Activated CD4-positive, alpha-beta T cell treated with anti-CD3 and anti-CD28 coated beads, Interleukin-2, Interleukin-4, amounts not matched to agents 100 ng/mL and 50 ng/mL, durations not matched to agents 16 hours and 8 hours (primary cell): ENCODE measurements around the gene CX3CR1.

Experiments
- DNase-seq: peaks from one replicate; pipeline ENCODE4 v3.0.0-alpha.2; 2020; ENCODE audit warnings: low spot score

The CX3CR1 gene

GRCh38 chr3:39291903-39292329, 12.1 kb upstream of the CX3CR1 start:
- DNase-seq: peak; percentile 80

- no peak for DNase-seq
Measured at GRCh38 chr3:39290255-39290654, 10.4 kb upstream of the CX3CR1 start.

- no peak for DNase-seq
Measured at GRCh38 chr3:39289107-39289506, 9.3 kb upstream of the CX3CR1 start.

DNA sequence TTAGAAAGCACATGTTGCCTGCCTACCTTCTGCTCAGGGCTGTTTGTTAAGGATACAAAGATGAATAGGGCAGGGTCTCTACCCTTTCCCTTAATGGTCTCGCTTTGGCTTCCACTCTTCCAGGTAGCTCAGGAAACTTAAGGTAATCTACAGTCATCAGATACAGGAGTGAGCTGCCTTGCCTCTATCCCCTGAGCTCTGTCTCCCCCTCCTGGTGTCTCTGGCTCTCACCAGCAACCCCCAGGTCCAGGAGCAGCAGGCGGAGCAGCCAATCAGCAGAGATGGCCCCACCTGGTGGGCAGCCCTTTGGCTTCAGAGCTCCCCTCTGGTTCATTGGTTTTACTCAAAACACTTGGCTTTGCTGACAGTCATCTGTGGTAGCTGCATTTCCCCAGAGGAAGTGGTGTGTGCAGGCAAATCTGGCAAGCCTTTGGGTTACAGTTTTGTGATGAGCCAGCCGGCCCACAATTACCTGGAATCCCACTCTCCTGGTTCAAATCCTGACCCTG, 8.5 kb upstream of the CX3CR1 start:
- peak; percentile 87 for DNase-seq

DNA sequence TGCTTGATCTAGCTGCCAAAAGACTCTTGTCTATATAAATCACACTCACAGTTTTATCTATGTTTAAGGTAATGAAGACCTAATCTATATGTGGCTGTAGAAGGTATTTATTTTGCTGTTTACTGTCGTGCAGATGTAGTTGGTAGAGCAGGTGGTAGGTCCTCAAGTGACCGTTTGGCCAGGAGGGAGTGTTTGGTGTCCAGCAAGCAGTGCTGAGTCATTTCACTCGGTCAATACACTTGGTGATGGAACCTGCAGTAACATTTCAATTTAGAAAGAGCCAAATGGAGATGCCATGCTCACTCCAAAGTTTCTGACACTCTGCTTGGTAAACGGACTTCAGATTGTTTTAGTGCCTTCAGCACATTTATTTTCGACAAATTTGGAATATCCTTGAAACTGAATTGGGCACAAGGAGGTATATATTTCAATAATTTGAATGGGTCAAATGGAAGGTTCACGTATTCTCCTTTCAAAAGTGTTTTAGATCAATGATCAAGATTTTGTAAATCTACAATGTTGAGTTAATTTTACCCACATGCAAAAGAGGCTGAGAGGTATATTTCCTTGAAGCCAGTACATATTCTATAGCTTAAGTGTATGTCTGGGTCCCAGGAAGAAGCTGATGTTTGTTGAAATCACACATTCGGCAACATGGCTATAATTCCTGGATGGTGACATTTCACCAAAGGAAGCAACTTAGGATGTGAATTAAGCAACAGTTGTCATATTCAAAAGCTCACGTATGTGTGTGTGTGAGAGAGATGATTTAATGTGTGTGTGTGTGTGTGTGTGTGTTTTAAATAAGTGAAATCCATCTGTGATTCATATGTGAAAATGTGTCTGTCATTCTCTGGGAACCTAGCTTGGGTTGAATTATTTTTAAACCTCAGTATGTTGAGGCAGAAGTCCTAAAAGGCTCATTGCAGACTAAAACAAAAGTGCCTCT, 7.7 kb upstream of the CX3CR1 start:
- no peak for DNase-seq

GRCh38 chr3:39286771-39287170, 6.9 kb upstream of the CX3CR1 start:
- no peak for DNase-seq

DNA sequence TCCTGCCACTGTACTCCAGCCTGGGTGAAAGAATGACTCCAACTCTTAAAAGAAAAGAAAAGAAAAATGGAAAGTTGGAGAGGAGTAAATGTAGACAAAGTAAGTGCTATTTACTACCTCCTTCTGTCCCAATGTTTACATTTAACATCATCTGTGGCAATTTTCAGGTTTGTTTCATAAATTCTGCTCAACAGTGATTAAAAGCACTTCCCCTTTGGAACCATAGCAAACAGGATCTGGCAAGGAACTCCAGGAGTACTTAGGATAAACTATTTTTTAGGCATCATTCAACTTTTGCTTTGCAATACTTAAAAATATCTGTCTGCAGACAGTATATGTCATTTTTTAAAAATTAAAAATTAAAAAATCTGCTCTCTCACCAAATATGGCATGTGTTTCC, 5.5 kb upstream of the CX3CR1 start:
- no peak for DNase-seq

DNA sequence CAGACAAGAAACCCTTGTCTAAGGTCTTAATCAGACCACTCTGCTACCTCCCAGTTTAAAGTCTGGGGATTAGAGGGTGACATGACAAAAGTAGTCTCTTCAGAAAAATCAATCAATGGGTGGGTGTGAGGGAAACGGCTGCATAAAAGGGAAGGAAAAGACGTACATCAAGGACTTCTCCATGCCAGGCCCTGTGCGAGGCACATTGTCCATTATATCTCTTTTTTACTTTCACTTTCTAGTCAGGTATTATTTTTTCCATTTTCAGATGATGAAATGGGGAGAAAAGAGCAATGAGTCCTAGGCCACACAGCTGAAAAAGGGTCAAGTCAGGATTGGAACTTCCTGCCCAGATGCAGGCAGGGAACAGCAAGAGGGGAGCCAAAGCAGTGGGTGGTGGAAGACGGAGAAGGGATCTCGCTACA, 4.6 kb upstream of the CX3CR1 start:
- no peak for DNase-seq

DNA sequence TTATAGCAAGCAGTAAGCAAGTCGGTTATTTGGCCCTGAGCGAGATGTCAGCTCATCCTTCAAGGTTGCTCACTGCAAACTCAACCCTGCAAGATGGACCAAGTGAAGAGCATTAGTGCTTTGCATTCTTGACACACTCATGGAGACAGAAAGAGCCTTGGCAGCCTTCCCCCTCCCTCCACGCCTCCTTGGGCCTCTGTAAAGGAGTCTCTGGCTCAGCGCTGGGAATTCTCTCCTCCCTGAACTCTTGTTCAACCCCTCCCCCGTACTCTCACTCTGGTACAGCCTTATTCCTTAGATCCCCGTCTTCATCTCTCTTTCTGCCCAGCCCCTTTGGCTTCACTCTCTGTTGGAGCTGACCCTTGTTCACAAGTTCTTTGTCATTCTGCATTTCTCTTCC, 2.2 kb upstream of the CX3CR1 start:
- DNase-seq: no peak

DNA sequence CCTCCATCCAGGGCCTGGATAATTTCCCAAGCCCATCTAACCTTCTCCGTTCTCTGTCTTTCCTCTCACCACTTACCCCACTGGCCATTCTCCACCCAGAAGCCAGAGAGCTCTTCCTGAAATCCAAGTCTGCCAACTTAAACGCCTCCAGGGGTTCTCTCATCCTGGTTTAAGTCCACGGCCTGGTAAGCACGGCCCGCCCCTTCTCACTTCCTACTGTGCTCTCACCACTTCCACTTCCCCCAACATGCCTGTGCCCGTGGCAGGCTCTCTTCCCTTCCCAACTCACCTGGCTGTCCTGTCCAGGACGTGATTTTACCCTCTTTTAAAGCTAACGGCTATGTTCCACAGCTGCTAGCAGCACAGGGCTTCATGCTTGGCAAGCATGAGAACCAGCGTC, 1.7 kb upstream of the CX3CR1 start:
- no peak for DNase-seq

DNA sequence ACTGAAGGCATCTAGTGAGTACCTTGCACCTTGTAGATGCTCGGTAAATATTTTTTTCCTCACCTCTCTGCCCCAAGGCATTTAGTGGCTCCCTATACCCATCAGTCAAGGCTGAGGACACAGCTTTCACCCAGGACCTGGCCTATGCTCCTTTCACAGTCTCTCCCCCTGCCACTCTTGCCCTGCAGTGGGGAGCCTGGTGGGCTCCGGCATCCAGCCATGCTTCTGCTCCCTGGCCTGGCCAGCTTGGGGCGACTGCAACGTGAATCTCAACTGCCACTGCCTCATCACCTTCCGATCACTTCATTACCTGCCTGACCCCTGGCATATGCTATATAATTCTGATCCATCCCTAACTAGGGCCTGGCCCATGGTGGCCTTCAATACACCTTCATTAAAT, 735 bp upstream of the CX3CR1 start:
- no peak for DNase-seq

DNA sequence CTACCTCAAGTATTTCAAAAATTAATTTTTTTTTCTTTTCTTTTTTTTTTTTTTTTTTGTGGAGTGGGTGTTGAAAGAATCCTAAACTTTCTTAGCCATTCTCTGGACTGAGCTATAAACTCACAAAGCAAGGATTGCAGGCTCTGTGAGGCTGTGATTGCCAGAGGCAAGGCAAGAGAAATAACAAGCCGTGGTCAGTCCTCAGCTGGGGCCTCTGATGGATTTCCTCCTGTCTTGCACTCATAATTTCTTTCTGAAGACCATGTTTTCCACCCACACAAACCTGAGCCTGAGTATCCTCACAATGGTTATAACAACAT, 1.3 kb downstream of the CX3CR1 start:
- DNase-seq: no peak

DNA sequence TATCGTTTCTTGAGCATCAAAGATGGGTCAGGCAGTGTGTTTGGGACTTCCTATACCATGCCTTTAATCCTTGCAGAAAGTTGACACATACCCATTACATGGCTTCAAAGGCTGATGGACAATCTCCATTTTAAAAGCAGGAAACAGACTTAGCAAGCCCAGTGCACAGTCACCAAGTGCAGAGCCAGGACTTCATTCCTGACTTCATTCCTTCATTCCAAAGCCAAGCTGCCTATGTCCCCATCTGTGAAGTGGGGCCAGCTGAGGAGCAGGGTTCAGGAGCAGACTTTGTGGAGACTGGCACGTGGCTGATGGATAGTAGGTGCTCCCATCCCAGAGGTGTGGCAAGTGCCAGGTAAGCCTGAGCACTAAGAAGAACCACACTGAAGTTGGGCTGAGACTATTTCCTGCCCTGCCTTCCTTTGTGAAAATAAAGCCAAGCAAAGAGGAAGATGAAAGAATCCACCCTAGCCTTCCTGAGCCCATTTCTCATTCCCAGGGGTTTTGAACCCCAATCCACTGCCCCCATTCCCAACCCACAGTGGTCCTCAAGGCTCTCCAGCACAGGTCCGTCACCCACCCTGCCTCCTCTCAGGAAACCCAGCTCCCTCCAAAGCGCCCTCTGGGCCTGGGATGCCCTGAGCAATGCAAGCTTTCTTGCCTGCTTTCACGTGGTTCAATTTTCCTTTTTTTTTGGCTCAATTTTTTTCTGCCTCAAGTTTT, 1.8 kb downstream of the CX3CR1 start:
- no peak for DNase-seq

- no peak for DNase-seq
Measured at GRCh38 chr3:39276746-39277145, 3.1 kb downstream of the CX3CR1 start.

GRCh38 chr3:39275963-39276593, 3.8 kb downstream of the CX3CR1 start:
- DNase-seq: no peak

- DNase-seq: no peak
Measured at GRCh38 chr3:39275052-39275451, 4.8 kb downstream of the CX3CR1 start.

GRCh38 chr3:39273119-39273518, 6.7 kb downstream of the CX3CR1 start:
- DNase-seq: no peak

DNA sequence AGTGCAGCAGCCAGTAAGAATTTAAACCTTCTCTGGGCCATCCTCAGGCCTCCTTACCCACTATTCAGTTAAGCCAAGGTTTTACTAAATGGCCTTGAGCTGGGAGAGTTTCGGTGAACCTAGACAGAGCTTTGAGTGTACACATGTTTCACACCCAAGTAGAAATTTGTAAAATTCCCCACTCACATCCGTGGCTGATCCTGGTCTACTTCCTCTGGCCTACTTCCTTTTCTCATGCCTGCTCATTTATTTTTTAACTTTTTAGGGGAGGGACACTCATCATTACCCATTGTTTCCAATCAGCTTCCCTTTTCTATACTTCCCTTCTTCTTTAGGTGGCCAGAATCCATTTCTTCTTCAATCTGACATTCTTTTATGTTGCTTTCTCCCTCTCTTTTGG, 7.6 kb downstream of the CX3CR1 start:
- no peak for DNase-seq

DNA sequence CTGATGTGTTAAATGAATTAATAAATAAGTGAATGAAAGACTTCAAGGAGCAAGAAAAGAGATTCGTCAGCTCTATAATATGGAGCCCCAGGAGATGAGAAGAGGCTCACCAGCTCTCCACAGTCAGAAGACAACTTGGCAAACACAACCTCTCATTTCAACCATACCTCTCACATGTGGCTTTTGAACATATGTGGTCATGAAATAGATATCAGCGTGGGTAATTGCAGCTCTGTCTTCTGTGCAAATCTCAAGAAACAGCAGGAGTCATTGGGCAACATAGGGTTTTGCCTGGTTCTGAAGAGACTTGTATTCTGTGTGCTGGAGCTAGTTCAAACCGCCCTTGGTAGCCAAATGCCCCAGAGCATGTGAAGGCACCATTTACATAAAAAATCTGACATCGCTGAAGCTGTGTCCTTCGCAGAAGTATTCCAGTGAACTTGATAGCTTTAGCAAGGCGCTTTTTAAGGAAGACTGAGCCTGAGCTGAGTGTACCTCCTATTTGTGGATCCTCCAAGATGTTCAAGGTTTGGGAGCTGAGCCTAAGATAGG, 8.4 kb downstream of the CX3CR1 start:
- no peak for DNase-seq

DNA sequence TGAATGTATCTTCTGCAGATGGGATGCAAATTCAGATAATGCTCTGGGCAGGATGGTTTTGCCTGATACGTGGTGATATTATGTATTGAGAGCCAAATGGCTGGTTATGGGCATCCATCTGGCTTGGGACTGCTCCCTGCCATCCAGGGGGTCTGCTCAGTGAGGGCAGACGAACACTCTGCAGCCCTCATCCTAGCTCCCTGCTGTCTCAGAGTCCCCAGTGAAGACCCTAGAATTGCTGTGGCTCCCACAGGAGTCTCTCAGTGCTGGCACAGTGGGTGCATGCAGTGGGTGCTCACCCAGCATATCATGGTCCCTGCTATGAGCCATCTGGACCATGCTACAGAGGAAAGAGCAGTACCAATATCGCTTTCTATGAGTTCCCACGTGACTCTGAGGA, 10.3 kb downstream of the CX3CR1 start:
- DNase-seq: no peak

DNA sequence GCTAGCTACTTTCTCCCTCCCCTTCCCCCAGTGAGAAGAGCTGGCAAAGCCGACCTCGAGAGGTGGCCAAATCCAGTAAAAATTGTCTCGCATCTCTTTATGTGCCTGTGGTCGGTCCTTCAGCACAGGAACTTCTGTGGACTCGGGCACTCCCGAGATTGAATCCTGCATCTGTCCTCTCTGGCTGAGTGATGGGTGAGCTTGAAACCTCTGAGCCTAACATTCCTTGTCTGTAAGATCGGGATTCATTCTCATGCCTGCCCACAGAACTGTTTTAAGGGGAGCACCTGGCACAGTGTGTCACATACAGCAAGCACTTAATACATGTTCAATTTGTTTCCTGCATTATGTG, 11.3 kb downstream of the CX3CR1 start:
- DNase-seq: no peak
